GM18498 (cell line): ENCODE data around the gene PSME1.

Source experiments
- ATAC-seq: cut with Tn5 transposase; IDR thresholded peaks from one replicate; pipeline ENCODE4 v1.9.1; 2021; ENCODE audit warnings: mild to moderate bottlenecking, moderate library complexity; ENCODE audit not compliant: unreplicated experiment

Gene PSME1

DNA sequence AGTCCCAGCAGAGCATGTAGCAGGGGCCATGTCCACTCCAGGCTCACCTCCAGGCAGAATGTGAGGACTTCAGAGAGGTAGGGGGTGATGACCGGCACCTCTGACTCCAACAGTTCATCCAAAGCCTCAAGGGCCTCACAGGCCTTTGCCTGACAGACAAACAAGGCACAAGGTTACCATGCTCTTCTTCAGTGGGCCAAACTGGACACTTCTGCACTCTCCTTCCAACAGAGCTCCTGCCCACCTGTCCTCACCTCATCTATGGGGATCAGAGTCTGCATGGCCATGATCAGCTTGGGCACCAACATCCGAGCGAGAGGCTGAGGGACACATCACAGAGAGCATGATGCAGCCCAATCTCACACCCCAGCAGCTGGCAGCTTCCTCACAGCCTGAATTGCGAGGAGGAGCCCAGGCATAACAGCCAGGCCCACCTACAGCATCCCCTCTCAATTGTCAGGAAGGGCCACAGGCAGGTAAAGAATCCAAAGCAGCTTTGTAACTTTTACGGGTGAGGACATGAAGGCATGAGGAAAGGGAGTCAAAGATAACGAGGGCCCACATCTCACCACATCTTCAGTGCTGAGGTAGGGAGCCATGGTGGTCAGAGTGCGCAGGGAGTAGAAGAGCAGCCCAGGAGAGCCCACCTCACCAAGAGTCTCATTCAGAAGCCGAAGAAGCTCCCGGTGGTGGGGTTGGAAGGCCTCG, 51.0 kb downstream of the PSME1 start:
- no peak for ATAC-seq

DNA sequence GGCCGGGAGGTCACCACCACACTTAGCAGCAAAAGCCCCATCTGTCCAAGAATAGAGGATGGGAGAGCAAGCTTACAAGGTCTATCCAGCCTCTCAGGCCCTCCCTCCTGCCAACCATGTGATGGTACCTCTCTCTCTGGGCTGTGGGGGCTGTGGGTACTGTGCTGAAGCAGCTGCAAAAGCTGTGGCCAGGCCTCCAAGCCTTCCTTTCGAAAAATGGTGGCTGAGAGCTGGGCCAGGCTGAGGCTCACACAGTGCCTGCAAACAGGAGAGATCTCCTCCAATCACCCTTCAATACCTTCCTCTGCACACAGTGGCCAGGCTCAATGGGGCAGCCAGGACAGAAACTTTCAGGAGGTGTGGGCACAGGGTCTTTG, 51.5 kb downstream of the PSME1 start:
- ATAC-seq: no peak
